ENCODE measurements around the gene F13A1.

- TF ChIP-seq CTCF (IDR thresholded peaks at IDR 0.05) (no peak), POLR2A (IDR thresholded peaks at IDR 0.05) (no peak)
Measured at GRCh38 chr6:6320901-6321300, 439 bp upstream of the F13A1 start.

Measured in testis (tissue), 2 donors.